MG63 (cell line): Measurements from ENCODE around the gene BCR. TPM values are rescaled to one million over a fixed set of nuclear protein-coding genes. Genes with fewer than 3 reads are reported as not detected.

Experiments used
- DNase-seq: peaks from one replicate; pipeline ENCODE4 v3.0.0-alpha.2; 2020
- H3K27me3 ChIP-seq: fragments of 250-450 bp; sonication (Bioruptor Pico); 2 replicates; pipeline ENCODE4 v1.5.1; 2020; ENCODE audit warnings: mild to moderate bottlenecking, moderate library complexity
- H3K36me3 ChIP-seq: fragments of 250-450 bp; sonication (Bioruptor Pico); 2 replicates; pipeline ENCODE4 v1.5.1; 2020; ENCODE audit warnings: mild to moderate bottlenecking, moderate library complexity
- H3K4me3 ChIP-seq: fragments of 250-450 bp; sonication (Bioruptor Pico); 2 replicates; pipeline ENCODE4 v1.5.1; 2020; ENCODE audit warnings: mild to moderate bottlenecking, moderate library complexity
- H3K9me3 ChIP-seq: fragments of 250-450 bp; sonication (Bioruptor Pico); 2 replicates; pipeline ENCODE4 v1.5.1; 2020; ENCODE audit warnings: mild to moderate bottlenecking, moderate library complexity
- total RNA-seq: library from RNA; depleted of rRNA; stranded (reverse); fragments of >200 nt; shearing (Covaris generic); gene quantifications from 2 replicates; pipeline ENCODE4 v1.2.3, GENCODE V29; 2014; ENCODE audit warnings: low replicate concordance

The BCR gene
- total RNA-seq, 1 experiment from 2014 or later = 17.3 TPM

GRCh38 chr22:23182309-23183060, 2.2 kb downstream of the BCR start:
- Histone ChIP-seq H3K4me3 (peak overlapping the region; percentile 32), H3K36me3 (peaks cover 3% of the 10 kb centered on the region; the same call in 1 of the 2 replicates), H3K9me3 (no peaks in the 10 kb centered on the region), H3K27me3 (no peaks in the 10 kb centered on the region)
- peak; percentile 18 for DNase-seq

GRCh38 chr22:23183061-23183698, 2.9 kb downstream of the BCR start:
- Histone ChIP-seq H3K36me3 (peaks cover 3% of the 10 kb centered on the region; the same call in 1 of the 2 replicates), H3K4me3 (peak overlapping the region; percentile 32), H3K9me3 (no peaks in the 10 kb centered on the region), H3K27me3 (no peaks in the 10 kb centered on the region)
- DNase-seq = peak; percentile 78

- Histone ChIP-seq H3K4me3 (no peak overlapping the region), H3K36me3 (peaks cover 3% of the 10 kb centered on the region; the same call in 1 of the 2 replicates), H3K9me3 (no peaks in the 10 kb centered on the region), H3K27me3 (no peaks in the 10 kb centered on the region)
- DNase-seq = no peak
Measured at GRCh38 chr22:23184100-23184763, 3.9 kb downstream of the BCR start.

GRCh38 chr22:23184764-23185113, 4.4 kb downstream of the BCR start:
- Histone ChIP-seq H3K36me3 (peaks cover 3% of the 10 kb centered on the region; the same call in 1 of the 2 replicates), H3K4me3 (no peak overlapping the region), H3K9me3 (no peaks in the 10 kb centered on the region), H3K27me3 (no peaks in the 10 kb centered on the region)
- no peak for DNase-seq

GRCh38 chr22:23187211-23187610, 6.9 kb downstream of the BCR start:
- Histone ChIP-seq H3K9me3 (no peaks in the 10 kb centered on the region), H3K4me3 (no peak overlapping the region), H3K27me3 (no peaks in the 10 kb centered on the region), H3K36me3 (peaks cover 2% of the 10 kb centered on the region; the same call in 1 of the 2 replicates)
- no peak for DNase-seq

GRCh38 chr22:23187871-23188700, 7.8 kb downstream of the BCR start:
- peaks cover 2% of the 10 kb centered on the region; the same call in 1 of the 2 replicates for H3K36me3 ChIP-seq
- H3K9me3 ChIP-seq = no peaks in the 10 kb centered on the region
- no peak overlapping the region for H3K4me3 ChIP-seq
- H3K27me3 ChIP-seq = no peaks in the 10 kb centered on the region
- peak; percentile 40 for DNase-seq

- no peak for DNase-seq
- Histone ChIP-seq H3K4me3 (no peak overlapping the region), H3K27me3 (no peaks in the 10 kb centered on the region), H3K36me3 (peaks cover 2% of the 10 kb centered on the region; the same call in 1 of the 2 replicates), H3K9me3 (no peaks in the 10 kb centered on the region)
Measured at GRCh38 chr22:23190526-23190925, 10.2 kb downstream of the BCR start.

- DNase-seq = no peak
- H3K9me3 ChIP-seq = no peaks in the 10 kb centered on the region
Measured at GRCh38 chr22:23192133-23192532, 11.8 kb downstream of the BCR start.

GRCh38 chr22:23192558-23192957, 12.2 kb downstream of the BCR start:
- Histone ChIP-seq H3K36me3 (peaks cover 2% of the 10 kb centered on the region; the same call in 1 of the 2 replicates), H3K9me3 (no peaks in the 10 kb centered on the region), H3K4me3 (no peak overlapping the region), H3K27me3 (no peaks in the 10 kb centered on the region)
- DNase-seq = no peak

More at GRCh38 chr22:23192133-23192532, 11.8 kb downstream of the BCR start:
- Histone ChIP-seq H3K4me3 (no peak overlapping the region), H3K36me3 (peaks cover 2% of the 10 kb centered on the region; the same call in 1 of the 2 replicates), H3K27me3 (no peaks in the 10 kb centered on the region)

GRCh38 chr22:23193196-23193827, 13.0 kb downstream of the BCR start:
- H3K4me3 ChIP-seq = no peak overlapping the region
- no peaks in the 10 kb centered on the region for H3K27me3 ChIP-seq
- no peaks in the 10 kb centered on the region for H3K9me3 ChIP-seq
- DNase-seq = no peak
- H3K36me3 ChIP-seq = peaks cover 2% of the 10 kb centered on the region; the same call in 1 of the 2 replicates

- DNase-seq = peak; percentile 34
- H3K4me3 ChIP-seq = no peak overlapping the region
- no peaks in the 10 kb centered on the region for H3K27me3 ChIP-seq
- H3K9me3 ChIP-seq = no peaks in the 10 kb centered on the region
- H3K36me3 ChIP-seq = peaks cover 2% of the 10 kb centered on the region; the same call in 1 of the 2 replicates
Measured at GRCh38 chr22:23193882-23194281, 13.6 kb downstream of the BCR start.

GRCh38 chr22:23196165-23196564, 15.9 kb downstream of the BCR start:
- Histone ChIP-seq H3K4me3 (no peak overlapping the region), H3K36me3 (no peaks in the 10 kb centered on the region), H3K9me3 (no peaks in the 10 kb centered on the region), H3K27me3 (no peaks in the 10 kb centered on the region)
- no peak for DNase-seq

GRCh38 chr22:23197836-23198235, 17.5 kb downstream of the BCR start:
- no peak overlapping the region for H3K4me3 ChIP-seq
- no peaks in the 10 kb centered on the region for H3K36me3 ChIP-seq
- no peak for DNase-seq
- H3K27me3 ChIP-seq = no peaks in the 10 kb centered on the region
- no peaks in the 10 kb centered on the region for H3K9me3 ChIP-seq

GRCh38 chr22:23199159-23199558, 18.9 kb downstream of the BCR start:
- DNase-seq = peak; percentile 43
- Histone ChIP-seq H3K27me3 (no peaks in the 10 kb centered on the region), H3K4me3 (no peak overlapping the region), H3K36me3 (no peaks in the 10 kb centered on the region), H3K9me3 (no peaks in the 10 kb centered on the region)

- Histone ChIP-seq H3K27me3 (no peaks in the 10 kb centered on the region), H3K9me3 (no peaks in the 10 kb centered on the region), H3K36me3 (no peaks in the 10 kb centered on the region), H3K4me3 (no peak overlapping the region)
- DNase-seq = no peak
Measured at GRCh38 chr22:23200898-23201297, 20.6 kb downstream of the BCR start.

- H3K9me3 ChIP-seq = no peaks in the 10 kb centered on the region
- DNase-seq = no peak
- H3K4me3 ChIP-seq = no peak overlapping the region
- no peaks in the 10 kb centered on the region for H3K27me3 ChIP-seq
- H3K36me3 ChIP-seq = no peaks in the 10 kb centered on the region
Measured at GRCh38 chr22:23202812-23203451, 22.6 kb downstream of the BCR start.
